Neural progenitor cell (in vitro differentiated cells): ENCODE results near the gene GNB3. TPM values are rescaled to one million over a fixed set of nuclear protein-coding genes. Genes with fewer than 3 reads are reported as not detected.

ENCODE experiments used
- DNase-seq: peaks from one replicate; pipeline ENCODE4 v3.0.0-alpha.2; 2016; ENCODE audit warnings: low spot score
- H2AFZ ChIP-seq: fragments of 200-600 bp; sonication (generic); replicated peaks from 2 replicates; pipeline ENCODE4 v1.6.1; 2016; ENCODE audit warnings: antibody characterized with exemption
- H3F3A ChIP-seq: fragments of 200-600 bp; sonication (generic); 2 replicates; pipeline ENCODE4 v1.6.1; 2016; ENCODE audit warnings: antibody characterized with exemption, low read depth
- H3K27ac ChIP-seq: fragments of 200-600 bp; sonication (generic); 2 replicates; pipeline ENCODE4 v1.5.1; 2016; ENCODE audit warnings: mild to moderate bottlenecking
- H3K27me3 ChIP-seq: fragments of 200-600 bp; sonication (generic); 2 replicates; pipeline ENCODE4 v1.6.1; 2016; ENCODE audit warnings: mild to moderate bottlenecking, moderate library complexity
- H3K36me3 ChIP-seq: fragments of 200-600 bp; sonication (generic); 2 replicates; pipeline ENCODE4 v1.5.1; 2016
- H3K4me1 ChIP-seq: fragments of 200-600 bp; sonication (generic); 2 replicates; pipeline ENCODE4 v1.6.1; 2016; ENCODE audit warnings: mixed run types
- H3K4me2 ChIP-seq: fragments of 200-600 bp; sonication (generic); 2 replicates; pipeline ENCODE4 v1.6.1; 2016
- H3K4me3 ChIP-seq: fragments of 200-600 bp; sonication (generic); 2 replicates; pipeline ENCODE4 v1.5.1; 2016
- H3K79me2 ChIP-seq: fragments of 200-600 bp; sonication (generic); 2 replicates; pipeline ENCODE4 v1.6.1; 2016; ENCODE audit warnings: low read depth
- H3K9ac ChIP-seq: fragments of 200-600 bp; sonication (generic); 2 replicates; pipeline ENCODE4 v1.6.1; 2016
- H3K9me3 ChIP-seq: fragments of 200-600 bp; sonication (generic); 2 replicates; pipeline ENCODE4 v1.5.1; 2016; ENCODE audit warnings: low read depth
- H4K20me1 ChIP-seq: fragments of 200-600 bp; sonication (generic); 2 replicates; pipeline ENCODE4 v1.6.1; 2016; ENCODE audit warnings: low read depth
- H3K27ac Mint-ChIP-seq: 3 replicates; pipeline ENCODE4 v1.8.0; 2021; ENCODE audit warnings: mixed read lengths
- H3K27me3 Mint-ChIP-seq: 2 replicates; pipeline ENCODE4 v1.8.0; 2022; ENCODE audit warnings: low read depth, mild to moderate bottlenecking, inconsistent platforms, moderate library complexity, mixed read lengths; ENCODE audit not compliant: insufficient read depth
- H3K36me3 Mint-ChIP-seq: 3 replicates; pipeline ENCODE4 v1.8.0; 2021; ENCODE audit warnings: mixed read lengths
- H3K4me1 Mint-ChIP-seq: 3 replicates; pipeline ENCODE4 v1.8.0; 2021; ENCODE audit warnings: mixed read lengths
- H3K4me3 Mint-ChIP-seq: 3 replicates; pipeline ENCODE4 v1.8.0; 2021; ENCODE audit warnings: mild to moderate bottlenecking, moderate library complexity, mixed read lengths
- H3K9me3 Mint-ChIP-seq: 3 replicates; pipeline ENCODE4 v1.8.0; 2020; ENCODE audit warnings: mixed read lengths
- EZH2 ChIP-seq: fragments of 200-600 bp; sonication (generic); IDR thresholded peaks from 2 replicates; pipeline ENCODE4 v1.6.1; 2017; ENCODE audit warnings: antibody characterized with exemption, mild to moderate bottlenecking, moderate library complexity
- EZH2phosphoT487 ChIP-seq: fragments of 200-600 bp; sonication (generic); IDR thresholded peaks from 2 replicates; pipeline ENCODE4 v1.6.1; 2017; ENCODE audit warnings: antibody characterized with exemption
- total RNA-seq: library from RNA; depleted of rRNA; stranded (reverse); fragments of >200 nt; gene quantifications from 2 replicates; pipeline ENCODE4 v1.2.3, GENCODE V29; 2015; ENCODE audit warnings: low replicate concordance
- TF ChIP-seq, protein P1 (sequence below): fragments of 200-600 bp; sonication (generic); IDR thresholded peaks from 2 replicates; pipeline ENCODE4 v1.5.1; 2017; ENCODE audit warnings: antibody characterized with exemption, mild to moderate bottlenecking

GNB3 gene
- total RNA-seq, 1 donor from 2014 or later = 2.7 TPM

GRCh38 chr12:6838854-6839253, 1.9 kb upstream of the GNB3 start:
- H3K27me3 ChIP-seq = no peaks in the 10 kb centered on the region
- H4K20me1 ChIP-seq = peaks cover 67% of the 10 kb centered on the region

DNA sequence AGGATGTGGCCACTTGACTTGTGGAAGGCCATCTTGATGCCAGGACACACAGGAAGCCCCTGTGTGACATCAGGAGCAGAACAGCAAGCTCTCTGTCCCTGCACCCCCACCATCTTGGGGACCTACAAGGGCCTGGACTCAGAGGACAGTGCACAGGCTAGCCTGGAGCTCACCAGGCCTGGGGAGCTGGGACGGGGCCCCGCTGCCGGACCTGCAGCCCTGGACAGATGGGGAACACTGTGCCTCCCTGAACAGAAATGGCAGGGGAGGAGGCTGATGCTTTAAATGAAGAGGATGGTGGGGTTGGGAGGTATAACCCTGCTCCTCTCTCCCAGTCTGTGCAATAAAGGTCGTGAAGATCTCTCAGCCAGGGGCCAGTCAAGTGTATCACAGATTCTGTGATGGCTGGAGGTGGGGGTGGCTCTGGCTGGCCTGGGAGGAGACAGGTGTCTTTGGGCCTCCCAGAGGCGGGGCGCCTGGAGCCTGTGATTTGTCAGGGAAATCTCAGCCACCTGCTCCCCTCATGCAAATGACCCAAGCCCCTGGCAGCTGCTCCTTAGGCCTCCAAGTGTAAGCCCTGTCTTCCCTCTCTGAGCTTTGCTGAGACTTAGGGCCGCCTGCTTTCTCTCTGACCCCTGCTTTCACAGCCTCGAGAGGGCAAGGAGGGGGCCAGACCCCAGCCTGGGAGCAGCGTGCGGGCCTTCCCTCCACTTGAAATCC, 1.1 kb upstream of the GNB3 start:
- Mint-ChIP-seq H3K27ac (peak overlapping the region; percentile 90), H3K36me3 (peaks cover 28% of the 10 kb centered on the region), H3K4me3 (no peak overlapping the region), H3K9me3 (no peaks in the 10 kb centered on the region), H3K4me1 (peaks cover 29% of the 10 kb centered on the region), H3K27me3 (peaks cover 4% of the 10 kb centered on the region)
- H3K9me3 ChIP-seq = no peaks in the 10 kb centered on the region
- TF ChIP-seq, protein P1, sequence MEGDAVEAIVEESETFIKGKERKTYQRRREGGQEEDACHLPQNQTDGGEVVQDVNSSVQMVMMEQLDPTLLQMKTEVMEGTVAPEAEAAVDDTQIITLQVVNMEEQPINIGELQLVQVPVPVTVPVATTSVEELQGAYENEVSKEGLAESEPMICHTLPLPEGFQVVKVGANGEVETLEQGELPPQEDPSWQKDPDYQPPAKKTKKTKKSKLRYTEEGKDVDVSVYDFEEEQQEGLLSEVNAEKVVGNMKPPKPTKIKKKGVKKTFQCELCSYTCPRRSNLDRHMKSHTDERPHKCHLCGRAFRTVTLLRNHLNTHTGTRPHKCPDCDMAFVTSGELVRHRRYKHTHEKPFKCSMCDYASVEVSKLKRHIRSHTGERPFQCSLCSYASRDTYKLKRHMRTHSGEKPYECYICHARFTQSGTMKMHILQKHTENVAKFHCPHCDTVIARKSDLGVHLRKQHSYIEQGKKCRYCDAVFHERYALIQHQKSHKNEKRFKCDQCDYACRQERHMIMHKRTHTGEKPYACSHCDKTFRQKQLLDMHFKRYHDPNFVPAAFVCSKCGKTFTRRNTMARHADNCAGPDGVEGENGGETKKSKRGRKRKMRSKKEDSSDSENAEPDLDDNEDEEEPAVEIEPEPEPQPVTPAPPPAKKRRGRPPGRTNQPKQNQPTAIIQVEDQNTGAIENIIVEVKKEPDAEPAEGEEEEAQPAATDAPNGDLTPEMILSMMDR = no peak
- no peak for TF ChIP-seq EZH2
- TF ChIP-seq EZH2phosphoT487 = no peak
- peaks cover 56% of the 10 kb centered on the region for H3F3A ChIP-seq
- DNase-seq = peak; percentile 80
- H3K4me1 ChIP-seq = peaks cover 27% of the 10 kb centered on the region
- no peaks in the 10 kb centered on the region for H3K36me3 ChIP-seq
- no peak overlapping the region for H2AFZ ChIP-seq
- H4K20me1 ChIP-seq = peaks cover 60% of the 10 kb centered on the region
- H3K4me3 ChIP-seq = no peak overlapping the region
- no peaks in the 10 kb centered on the region for H3K27me3 ChIP-seq
- peak overlapping the region; percentile 55 for H3K27ac ChIP-seq
- no peaks in the 10 kb centered on the region for H3K79me2 ChIP-seq
- no peak overlapping the region for H3K9ac ChIP-seq
- H3K4me2 ChIP-seq = peak overlapping the region; percentile 58

More at GRCh38 chr12:6838854-6839253, 1.9 kb upstream of the GNB3 start:
- no peak for DNase-seq
- H3K9me3 Mint-ChIP-seq = no peaks in the 10 kb centered on the region
- no peak overlapping the region for H3K27ac Mint-ChIP-seq
- H3F3A ChIP-seq = peaks cover 60% of the 10 kb centered on the region
- H3K27ac ChIP-seq = peak overlapping the region; percentile 29
- H3K27me3 Mint-ChIP-seq = no peaks in the 10 kb centered on the region
- H2AFZ ChIP-seq = no peak overlapping the region
- no peak overlapping the region for H3K4me3 Mint-ChIP-seq
- TF ChIP-seq, protein P1 = no peak
- TF ChIP-seq EZH2phosphoT487 = no peak
- no peak for TF ChIP-seq EZH2
- no peak overlapping the region for H3K4me2 ChIP-seq
- no peaks in the 10 kb centered on the region for H3K36me3 ChIP-seq
- H3K4me1 ChIP-seq = peaks cover 27% of the 10 kb centered on the region
- no peak overlapping the region for H3K9ac ChIP-seq
- no peaks in the 10 kb centered on the region for H3K9me3 ChIP-seq
- H3K4me3 ChIP-seq = no peak overlapping the region
- peaks cover 29% of the 10 kb centered on the region for H3K4me1 Mint-ChIP-seq
- H3K36me3 Mint-ChIP-seq = peaks cover 26% of the 10 kb centered on the region
- H3K79me2 ChIP-seq = no peaks in the 10 kb centered on the region

GRCh38 chr12:6840330-6840729, 395 bp upstream of the GNB3 start:
- no peaks in the 10 kb centered on the region for H3K9me3 ChIP-seq
- no peak overlapping the region for H2AFZ ChIP-seq
- H3K4me1 Mint-ChIP-seq = peaks cover 26% of the 10 kb centered on the region
- peaks cover 29% of the 10 kb centered on the region for H3K36me3 Mint-ChIP-seq
- TF ChIP-seq EZH2 (no peak), EZH2phosphoT487 (peak; percentile 61)
- TF ChIP-seq, protein P1 = no peak
- H3K27ac Mint-ChIP-seq = peak overlapping the region; percentile 90
- H3K4me1 ChIP-seq = peaks cover 27% of the 10 kb centered on the region
- peak; percentile 60 for DNase-seq
- H4K20me1 ChIP-seq = peaks cover 53% of the 10 kb centered on the region
- H3K4me2 ChIP-seq = peak overlapping the region; percentile 58
- H3F3A ChIP-seq = peaks cover 53% of the 10 kb centered on the region
- no peaks in the 10 kb centered on the region for H3K27me3 ChIP-seq
- peak overlapping the region; percentile 21 for H3K4me3 Mint-ChIP-seq
- no peak overlapping the region for H3K4me3 ChIP-seq
- peaks cover 6% of the 10 kb centered on the region for H3K27me3 Mint-ChIP-seq
- H3K9me3 Mint-ChIP-seq = no peaks in the 10 kb centered on the region
- no peaks in the 10 kb centered on the region for H3K36me3 ChIP-seq
- no peaks in the 10 kb centered on the region for H3K79me2 ChIP-seq
- no peak overlapping the region for H3K9ac ChIP-seq
- peak overlapping the region; percentile 55 for H3K27ac ChIP-seq
